GM12891 (cell line): ENCODE data around the gene RASGRF2.

Experiments
- POLR2A ChIP-seq: IDR thresholded peaks from 2 replicates; pipeline ENCODE4 v1.6.1; 2011; ENCODE audit warnings: low read depth, low read length, control low read depth
- POLR2AphosphoS5 ChIP-seq: IDR thresholded peaks from 2 replicates; pipeline ENCODE4 v1.6.1; 2011; ENCODE audit warnings: low read depth, low read length, control low read depth
- TAF1 ChIP-seq: IDR thresholded peaks from 2 replicates; pipeline ENCODE4 v1.6.1; 2011; ENCODE audit warnings: low read depth, low read length, control low read depth

DNA sequence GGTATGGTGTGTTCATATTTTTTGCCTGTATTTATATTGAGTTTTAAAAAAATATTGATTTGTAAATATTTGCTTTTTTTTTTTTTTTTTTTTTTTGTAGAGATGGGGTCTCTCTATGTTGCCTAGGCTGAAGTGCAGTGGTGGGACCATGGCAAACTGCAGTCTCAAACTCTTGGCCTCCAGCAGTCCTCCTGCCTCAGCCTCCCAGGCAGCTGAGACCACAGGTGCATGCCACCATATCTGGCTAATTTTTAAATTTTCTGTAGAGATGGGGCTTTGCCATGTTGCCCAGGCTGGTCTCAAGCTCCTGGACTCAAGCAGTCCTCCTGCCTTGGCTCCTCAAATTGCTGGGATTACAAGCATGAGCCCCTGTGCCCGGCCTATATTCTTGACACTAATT lies 78.3 kb downstream of the RASGRF2 start:
- no peak for TF ChIP-seq POLR2A
- no peak for TF ChIP-seq TAF1
- no peak for TF ChIP-seq POLR2AphosphoS5
